Mucosa of descending colon (tissue), 3 donors: ENCODE measurements around the gene TRDN. TPM values are rescaled to one million over a fixed set of nuclear protein-coding genes. Genes with fewer than 3 reads are reported as not detected.
"Not testable (repeated sequence)": the region's sequence is repeated elsewhere in the genome, so short reads cannot be mapped to it uniquely, and the experiment has no call there.

ENCODE experiments used
- ATAC-seq: fragments of 200-7000 bp; cut with Tn5 transposase; one replicate; pipeline ENCODE4 v1.9.1; 2020; ENCODE audit warnings: mild to moderate bottlenecking, moderate library complexity
- DNase-seq, 3 donors: peaks; one replicate each; pipeline ENCODE4 v3.0.0-alpha.2; 2020
- H3K36me3 ChIP-seq: fragments of 200-600 bp; one replicate; pipeline ENCODE4 v1.8.0; 2021; ENCODE audit warnings: low read depth, mild to moderate bottlenecking
- H3K4me1 ChIP-seq: fragments of 200-600 bp; one replicate; pipeline ENCODE4 v1.8.0; 2021; ENCODE audit warnings: low read depth, mild to moderate bottlenecking
- H3K4me3 ChIP-seq: fragments of 200-600 bp; one replicate; pipeline ENCODE4 v1.8.0; 2021; ENCODE audit warnings: mild to moderate bottlenecking
- H3K9me3 ChIP-seq: fragments of 200-600 bp; one replicate; pipeline ENCODE4 v1.8.0; 2021; ENCODE audit warnings: mild to moderate bottlenecking
- CTCF ChIP-seq: fragments of 200-600 bp; IDR thresholded peaks from one replicate; pipeline ENCODE4 v1.8.0; 2022; ENCODE audit warnings: antibody characterized with exemption, mild to moderate bottlenecking
- intact Hi-C, 2 donors: fragments of 100-400 bp; cut with DNase I in 1 of 2; cut with micrococcal nuclease in 1 of 2; formaldehyde crosslinking; loops; one replicate each; pipeline versions ENCODE4 v1.11.0 to v1.11.1; 2022; cut with DNase I, micrococcal nuclease
- total RNA-seq, 3 donors: library from RNA; stranded (reverse); fragmentation: NEBNext Ultra II Directional in 2 of 3; extraction: Animal tissue kit (Norgen Biotek cat#: 25700) in 2 of 3; gene quantifications; one replicate each; pipeline versions ENCODE4 v1.2.1 to v1.2.4, GENCODE V29; 2021 to 2023
- donor health status: DM: no; HTN: no; CAD: no; lungs with moderate emphysema.
- donor health status: DM: no; HTN: no; CAD: no.
- donor health status: DM: no; HTN: yes; CAD: no.

TRDN gene
- total RNA-seq, 3 donors from 2014 or later = 0.12 to 0.51 TPM; not detected in 1

- H3K36me3 ChIP-seq = no peaks in the 10 kb centered on the region
- H3K4me1 ChIP-seq = no peaks in the 10 kb centered on the region
- DNase-seq (no peak), ATAC-seq (no peak)
- TF ChIP-seq CTCF = no peak
- no peak overlapping the region for H3K4me3 ChIP-seq
- no peaks in the 10 kb centered on the region for H3K9me3 ChIP-seq
- intact Hi-C loops = no loop called here
Measured at GRCh38 chr6:123462152-123462551, 174.6 kb downstream of the TRDN start.

- intact Hi-C loops = no loop called here
Measured at GRCh38 chr6:123458218-123458617, 178.5 kb downstream of the TRDN start.

GRCh38 chr6:123456836-123457235 is 179.9 kb downstream of the TRDN start:
- TF ChIP-seq CTCF = no peak
- intact Hi-C loops = no loop called here
- Histone ChIP-seq H3K4me1 (no peaks in the 10 kb centered on the region), H3K36me3 (no peaks in the 10 kb centered on the region), H3K9me3 (no peaks in the 10 kb centered on the region), H3K4me3 (no peak overlapping the region)
- ATAC-seq (no peak), DNase-seq (no peak)

More at GRCh38 chr6:123458218-123458617, 178.5 kb downstream of the TRDN start:
- Histone ChIP-seq H3K9me3 (no peaks in the 10 kb centered on the region), H3K4me3 (no peak overlapping the region), H3K36me3 (no peaks in the 10 kb centered on the region), H3K4me1 (no peaks in the 10 kb centered on the region)
- DNase-seq (no peak), ATAC-seq (no peak)
- TF ChIP-seq CTCF = no peak

- Histone ChIP-seq H3K4me3 (no peak overlapping the region), H3K4me1 (no peaks in the 10 kb centered on the region), H3K9me3 (no peaks in the 10 kb centered on the region), H3K36me3 (no peaks in the 10 kb centered on the region)
- ATAC-seq (no peak), DNase-seq (no peak)
- intact Hi-C loops = no loop called here
- no peak for TF ChIP-seq CTCF
Measured at GRCh38 chr6:123454448-123454847, 182.3 kb downstream of the TRDN start.

- intact Hi-C loops, ATAC-seq: not testable (repeated sequence)
Measured at GRCh38 chr6:123453071-123453470, 183.7 kb downstream of the TRDN start.

GRCh38 chr6:123448306-123448884 is 188.4 kb downstream of the TRDN start:
- no peak for TF ChIP-seq CTCF
- Histone ChIP-seq H3K9me3 (no peaks in the 10 kb centered on the region), H3K4me3 (no peak overlapping the region), H3K36me3 (no peaks in the 10 kb centered on the region), H3K4me1 (no peaks in the 10 kb centered on the region)
- DNase-seq = no peak
- no peak for ATAC-seq
- intact Hi-C loops = no loop called here

More at GRCh38 chr6:123453071-123453470, 183.7 kb downstream of the TRDN start:
- not testable (repeated sequence) for H3K4me1 ChIP-seq, H3K36me3 ChIP-seq, H3K9me3 ChIP-seq, H3K4me3 ChIP-seq, DNase-seq
